ENCODE results near the gene B3GAT1. TPM values are rescaled to one million over a fixed set of nuclear protein-coding genes. Genes with fewer than 3 reads are reported as not detected.

The B3GAT1 gene
- total RNA-seq, 1 experiment from 2014 or later: 34.3 TPM

- no peak overlapping the region for H2BK120ac ChIP-seq (ENCODE audit: low read depth, low read length, poor library complexity, severe bottlenecking)
- no peaks in the 10 kb centered on the region for H3K9me3 ChIP-seq (ENCODE audit: control insufficient read depth, low read depth, low read length)
- WGBS (ENCODE audit: extremely low coverage, insufficient read length, low lambda C conversion rate): no CpG with 5 or more reads among the region's 16 CpGs
- Mint-ChIP-seq H3K4me1 (peaks cover 20 to 23% of the 10 kb centered on the region in 2 experiments), H3K27ac (no peak overlapping the region; a peak in 1 of 7 replicates), H3K36me3 (ENCODE audit: insufficient read depth in 1 of 3, low read depth in 3 of 3) (peaks cover 5 to 15% (median 8%) of the 10 kb centered on the region in 3 experiments; a peak in 4 of 7 replicates), H3K9me3 (no peaks in the 10 kb centered on the region), H3K27me3 (ENCODE audit: low read depth) (peaks cover 12% of the 10 kb centered on the region), H3K4me3 (no peak overlapping the region)
- H3K79me2 ChIP-seq (ENCODE audit: insufficient read depth, low read length): no peaks in the 10 kb centered on the region
- no peak overlapping the region for H3K4me2 ChIP-seq (ENCODE audit: insufficient read depth, insufficient read length, low read length)
- H3K14ac ChIP-seq (ENCODE audit: insufficient read depth, low read length): no peak overlapping the region; the same call in 1 of the 2 replicates
- H2AFZ ChIP-seq (ENCODE audit: low read length): no peak overlapping the region
- no peak overlapping the region for H3K9ac ChIP-seq (ENCODE audit: extremely low read depth, insufficient read length, low read length)
- no peak overlapping the region for H4K8ac ChIP-seq (replicated peaks; ENCODE audit: insufficient read length, low read depth, low read length)
- H2AK5ac ChIP-seq (ENCODE audit: insufficient read length, low read length): no peak overlapping the region
- H3K4me1 ChIP-seq (ENCODE audit: insufficient read depth, low read length): peaks cover 4% of the 10 kb centered on the region; the same call in 1 of the 2 replicates
- no peaks in the 10 kb centered on the region for H3K23me2 ChIP-seq (ENCODE audit: insufficient read length, low read depth, low read length, poor library complexity, severe bottlenecking)
- H3K79me1 ChIP-seq (ENCODE audit: insufficient read depth, low read depth, low read length, poor library complexity, severe bottlenecking): no peaks in the 10 kb centered on the region
- H2BK15ac ChIP-seq (ENCODE audit: low read depth, low read length): no peak overlapping the region
- no peak overlapping the region for H3K18ac ChIP-seq (ENCODE audit: insufficient read length, low read depth, low read length)
- H2BK5ac ChIP-seq (ENCODE audit: insufficient read length, low read length): no peak overlapping the region
- H3T11ph ChIP-seq (ENCODE audit: low read length): no peak overlapping the region
- H3K27me3 ChIP-seq (ENCODE audit: insufficient read depth, low read length): no peaks in the 10 kb centered on the region
- no peak overlapping the region for H3K4ac ChIP-seq (ENCODE audit: low read depth, low read length)
- no peak overlapping the region for H3K56ac ChIP-seq (ENCODE audit: insufficient read length, low read depth, low read length)
- no peak for TF ChIP-seq CTCF (conservative IDR thresholded peaks at IDR 0.05)
- H3K27ac ChIP-seq (ENCODE audit: insufficient read length, low read depth, low read length): no peak overlapping the region
- no peak overlapping the region for H4K91ac ChIP-seq (ENCODE audit: insufficient read length, low read depth, low read length)
- H4K20me1 ChIP-seq (ENCODE audit: control insufficient read depth, insufficient read depth, insufficient read length): no peaks in the 10 kb centered on the region
- DNase-seq: no peak
- no peak overlapping the region for H3K23ac ChIP-seq (ENCODE audit: insufficient read length, low read depth, low read length)
- no peak overlapping the region for H2BK12ac ChIP-seq (ENCODE audit: insufficient read length, low read depth, low read length)
- no peak overlapping the region for H4K5ac ChIP-seq (ENCODE audit: insufficient read length, low read depth, low read length)
- H2BK20ac ChIP-seq (ENCODE audit: low read depth, low read length, poor library complexity, severe bottlenecking): no peak overlapping the region
Observed at GRCh38 chr11:134374891-134375550, 37.0 kb downstream of the B3GAT1 start.
